Heart left ventricle (tissue), 13 donors: Measurements from ENCODE around the gene PLPP3.

ENCODE experiments used
- POLR2A ChIP-seq, 2 donors: fragments of 450-650 bp; IDR thresholded peaks; one replicate each; pipeline ENCODE4 v1.6.1; 2017; ENCODE audit warnings: antibody characterized with exemption in 2 of 2, mild to moderate bottlenecking in 2 of 2, moderate library complexity in 2 of 2
- TF ChIP-seq, protein P1 (sequence below), 12 donors: fragments of 200-600 bp; sonication (generic) in 4 of 12; IDR thresholded peaks; one replicate each; pipeline versions ENCODE4 v1.5.0 to v1.8.0; 2018 to 2022; ENCODE audit warnings: antibody characterized with exemption in 12 of 12, mild to moderate bottlenecking in 5 of 12
- donor health status: ischemic (EF 13 %, LVEDD 7.1; RV severe dilation, severe dysfunction).
- donor health status: DM: no; HTN: yes; CAD: no.
- donor health status: DM: no; HTN: no; CAD: no.
- donor health status: ischemic (EF 25% LVEDD 6.9; RV normal size, moderate dysfunction).
- donor health status: ischemic (EF 25% LVEDD 5.7; RV mildly dilated, moderate dysfunction).
- donor health status: ischemic (EF 35%, LVEDD 5.7; RV mildly dilated, moderate dysfunction).
- donor health status: nonischemic (EF 11% LVEDD 7.7; RV severe dilation, severe dysfunction).
- donor health status: DM: yes; HTN: yes; CAD: no.
- donor health status: PGD.
- donor health status: ischemic (EF 29% LVEDD 5.4; RV normal size, mild dysfunction).
- donor health status: nonischemic (EF 23%, LVEDD 6.1; RV moderate dilation, normal function).

DNA sequence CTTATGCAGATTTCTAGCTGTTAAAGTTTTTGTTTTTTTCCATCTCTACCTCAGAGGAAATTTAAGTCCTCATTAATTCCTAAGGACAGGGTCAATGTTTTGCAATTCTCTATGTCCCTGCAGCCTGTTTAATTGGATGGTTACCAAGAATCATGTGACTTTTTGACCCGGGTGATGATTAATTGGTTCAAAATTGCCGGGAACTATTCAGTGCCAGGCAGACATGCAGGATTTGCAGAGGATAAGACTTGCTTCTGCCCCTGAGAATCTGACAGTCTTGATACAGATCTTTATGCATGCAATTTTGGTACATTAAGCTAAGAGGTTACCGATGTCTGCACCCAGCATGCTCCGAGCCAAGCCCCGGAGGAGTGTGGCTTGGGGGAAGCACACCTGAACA, 87.9 kb downstream of the PLPP3 start:
- no peak for TF ChIP-seq POLR2A (IDR thresholded peaks at IDR 0.05)
- TF ChIP-seq, protein P1, sequence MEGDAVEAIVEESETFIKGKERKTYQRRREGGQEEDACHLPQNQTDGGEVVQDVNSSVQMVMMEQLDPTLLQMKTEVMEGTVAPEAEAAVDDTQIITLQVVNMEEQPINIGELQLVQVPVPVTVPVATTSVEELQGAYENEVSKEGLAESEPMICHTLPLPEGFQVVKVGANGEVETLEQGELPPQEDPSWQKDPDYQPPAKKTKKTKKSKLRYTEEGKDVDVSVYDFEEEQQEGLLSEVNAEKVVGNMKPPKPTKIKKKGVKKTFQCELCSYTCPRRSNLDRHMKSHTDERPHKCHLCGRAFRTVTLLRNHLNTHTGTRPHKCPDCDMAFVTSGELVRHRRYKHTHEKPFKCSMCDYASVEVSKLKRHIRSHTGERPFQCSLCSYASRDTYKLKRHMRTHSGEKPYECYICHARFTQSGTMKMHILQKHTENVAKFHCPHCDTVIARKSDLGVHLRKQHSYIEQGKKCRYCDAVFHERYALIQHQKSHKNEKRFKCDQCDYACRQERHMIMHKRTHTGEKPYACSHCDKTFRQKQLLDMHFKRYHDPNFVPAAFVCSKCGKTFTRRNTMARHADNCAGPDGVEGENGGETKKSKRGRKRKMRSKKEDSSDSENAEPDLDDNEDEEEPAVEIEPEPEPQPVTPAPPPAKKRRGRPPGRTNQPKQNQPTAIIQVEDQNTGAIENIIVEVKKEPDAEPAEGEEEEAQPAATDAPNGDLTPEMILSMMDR (IDR thresholded peaks at IDR 0.05) = no peak
